Stomach (tissue), 9 donors: Measurements from ENCODE around the gene MYCBP2. TPM values are rescaled to one million over a fixed set of nuclear protein-coding genes. Genes with fewer than 3 reads are reported as not detected.

Source experiments
- DNase-seq, 2 donors: peaks; one replicate each; pipeline versions ENCODE4 v3.0.0 to v3.0.0-alpha.2; 2013 to 2019
- H3K27ac ChIP-seq, 5 donors: fragments of 200-600 bp in 4 of 5; sonication (generic) in 4 of 5; one replicate each; pipeline ENCODE4 v1.5.1; 2013 to 2019; ENCODE audit warnings: mild to moderate bottlenecking in 1 of 5, moderate library complexity in 1 of 5
- H3K27me3 ChIP-seq, 3 donors: fragments of 200-600 bp; sonication (generic); one replicate each; pipeline ENCODE4 v1.5.1; 2017 to 2019; ENCODE audit warnings: mixed run types in 1 of 3
- H3K36me3 ChIP-seq, 4 donors: fragments of 200-600 bp; sonication (generic); 1 replicate in 3 of 4; 2 replicates in 1 of 4; pipeline ENCODE4 v1.5.1; 2016 to 2019
- H3K4me1 ChIP-seq, 4 donors: fragments of 200-600 bp; sonication (generic); one replicate each; pipeline ENCODE4 v1.5.1; 2016 to 2019
- H3K4me3 ChIP-seq, 4 donors: fragments of 200-600 bp; sonication (generic) in 3 of 4; one replicate each; pipeline ENCODE4 v1.5.1; 2016 to 2019; ENCODE audit warnings: mild to moderate bottlenecking in 1 of 4
- H3K9me3 ChIP-seq, 4 donors: fragments of 200-600 bp; sonication (generic); one replicate each; pipeline ENCODE4 v1.5.1; 2016 to 2019
- EP300 ChIP-seq: sonication (generic); formaldehyde crosslinking; IDR thresholded peaks from one replicate; pipeline ENCODE4 v1.6.1; 2017; ENCODE audit warnings: antibody characterized with exemption
- POLR2A ChIP-seq, 4 donors: fragments of 450-650 bp; IDR thresholded peaks; one replicate each; pipeline ENCODE4 v1.6.1; 2016; ENCODE audit warnings: antibody characterized with exemption in 4 of 4, control low read depth in 2 of 4, mild to moderate bottlenecking in 1 of 4, moderate library complexity in 1 of 4
- POLR2AphosphoS5 ChIP-seq, 3 donors: sonication (generic); formaldehyde crosslinking; IDR thresholded peaks; one replicate each; pipeline ENCODE4 v1.6.1; 2016; ENCODE audit warnings: antibody characterized with exemption in 3 of 3
- WGBS, 5 donors: extraction: QIAGEN DNeasy Blood & Tissue Kit in 3 of 5; methylation state at CpG; one replicate each; pipeline versions ENCODE4 v1.1.5 to v1.1.7; 2013 to 2018; 5-methylcytosine and 5-hydroxymethylcytosine counted together
- intact Hi-C: fragments of 100-400 bp; cut with DNase I; formaldehyde crosslinking; loops from one replicate; pipeline ENCODE4 v1.15.1; 2023; ENCODE audit warnings: low total_unique reads
- polyA plus RNA-seq, 3 donors: library from polyadenylated mRNA; stranded (reverse); fragments of 200-250 nt; gene quantifications; one replicate each; pipeline ENCODE4 v1.2.3, GENCODE V29; 2013
- total RNA-seq, 5 donors: library from RNA; depleted of rRNA; stranded (reverse); fragments of >200 nt; gene quantifications; one replicate each; pipeline versions ENCODE4 v1.1.0 to v1.2.3, GENCODE V29; 2014 to 2016
- TF ChIP-seq, protein P1 (sequence below), 7 experiments: fragments of 450-650 bp in 4 of 7; fragments of 200-600 bp in 3 of 7; sonication (generic) in 3 of 7; IDR thresholded peaks; one replicate each; pipeline ENCODE4 v1.5.1; 2016 to 2019; ENCODE audit warnings: antibody characterized with exemption in 7 of 7, control low read depth in 2 of 7, mild to moderate bottlenecking in 1 of 7
- donor health status: healthy with polysubstance abuse.
- donor health status: Bipolar disorder and iron deficiency.
- donor health status: healthy.

MYCBP2 gene
- total and polyA plus RNA-seq, 8 donors: 15.6 to 194 (median 70.4) TPM

DNA sequence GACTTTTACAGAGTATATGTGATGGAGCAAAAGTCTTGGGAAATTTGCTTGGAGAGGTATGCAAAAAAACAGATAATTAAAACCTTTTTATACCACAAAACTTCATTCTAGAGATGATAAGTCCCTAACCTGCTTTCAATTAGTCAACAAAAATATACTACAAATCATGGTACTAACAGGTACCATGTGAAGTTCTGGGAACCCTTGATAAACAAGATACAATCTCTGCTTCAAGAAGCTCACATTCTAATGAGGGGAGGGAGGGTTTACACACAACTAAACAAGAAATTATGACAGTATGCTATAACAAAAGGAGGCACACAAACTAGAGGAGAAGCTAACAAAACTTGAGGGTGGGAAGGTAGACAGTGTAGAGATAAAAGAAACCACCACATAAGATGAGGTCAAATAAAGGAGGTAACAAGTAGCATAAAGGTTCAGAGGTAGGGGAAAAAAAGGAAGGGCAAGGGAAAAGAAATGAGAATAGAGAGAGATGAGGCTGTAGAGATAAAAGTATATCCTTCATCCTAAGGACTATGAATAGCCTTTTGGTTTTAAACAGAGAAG is 91.4 kb downstream of the MYCBP2 start:
- TF ChIP-seq, protein P1, sequence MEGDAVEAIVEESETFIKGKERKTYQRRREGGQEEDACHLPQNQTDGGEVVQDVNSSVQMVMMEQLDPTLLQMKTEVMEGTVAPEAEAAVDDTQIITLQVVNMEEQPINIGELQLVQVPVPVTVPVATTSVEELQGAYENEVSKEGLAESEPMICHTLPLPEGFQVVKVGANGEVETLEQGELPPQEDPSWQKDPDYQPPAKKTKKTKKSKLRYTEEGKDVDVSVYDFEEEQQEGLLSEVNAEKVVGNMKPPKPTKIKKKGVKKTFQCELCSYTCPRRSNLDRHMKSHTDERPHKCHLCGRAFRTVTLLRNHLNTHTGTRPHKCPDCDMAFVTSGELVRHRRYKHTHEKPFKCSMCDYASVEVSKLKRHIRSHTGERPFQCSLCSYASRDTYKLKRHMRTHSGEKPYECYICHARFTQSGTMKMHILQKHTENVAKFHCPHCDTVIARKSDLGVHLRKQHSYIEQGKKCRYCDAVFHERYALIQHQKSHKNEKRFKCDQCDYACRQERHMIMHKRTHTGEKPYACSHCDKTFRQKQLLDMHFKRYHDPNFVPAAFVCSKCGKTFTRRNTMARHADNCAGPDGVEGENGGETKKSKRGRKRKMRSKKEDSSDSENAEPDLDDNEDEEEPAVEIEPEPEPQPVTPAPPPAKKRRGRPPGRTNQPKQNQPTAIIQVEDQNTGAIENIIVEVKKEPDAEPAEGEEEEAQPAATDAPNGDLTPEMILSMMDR (IDR thresholded peaks at IDR 0.05): no peak
- no peak for TF ChIP-seq POLR2AphosphoS5 (IDR thresholded peaks at IDR 0.05)
- no peak for TF ChIP-seq POLR2A (IDR thresholded peaks at IDR 0.05)
- TF ChIP-seq EP300: no peak
- Histone ChIP-seq H3K9me3 (no peaks in the 10 kb centered on the region), H3K4me3 (no peak overlapping the region), H3K27me3 (no peaks in the 10 kb centered on the region), H3K27ac (no peak overlapping the region), H3K36me3 (peaks cover 0 to 52% (median 32%) of the 10 kb centered on the region in 4 donors), H3K4me1 (no peaks in the 10 kb centered on the region)
- intact Hi-C loops: no loop called here
- no peak for DNase-seq

DNA sequence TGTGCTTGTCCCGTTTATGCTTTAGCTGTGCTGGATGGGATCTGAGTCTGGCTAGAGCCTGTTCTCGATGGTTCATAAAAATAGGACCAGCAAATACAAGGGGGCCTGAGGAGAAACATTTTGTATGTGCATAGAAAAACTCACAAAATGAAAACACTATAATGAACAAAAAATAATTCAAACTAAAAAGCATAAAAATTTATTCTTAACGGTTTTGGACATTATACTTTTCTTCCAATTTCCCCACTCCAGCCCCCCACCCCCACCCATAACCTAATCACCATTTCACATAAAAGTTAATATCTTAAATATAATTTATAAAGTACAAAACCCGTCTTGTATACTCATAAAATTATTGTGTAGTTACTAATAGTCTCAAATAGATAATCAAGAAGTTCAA is 93.7 kb downstream of the MYCBP2 start:
- DNase-seq: no peak
- intact Hi-C loops: no loop called here
- Histone ChIP-seq H3K36me3 (peaks cover 0 to 36% (median 17%) of the 10 kb centered on the region in 4 donors), H3K27ac (no peak overlapping the region), H3K27me3 (no peaks in the 10 kb centered on the region), H3K4me3 (no peak overlapping the region), H3K9me3 (no peaks in the 10 kb centered on the region), H3K4me1 (no peaks in the 10 kb centered on the region)
- WGBS, 5 donors: 90 to 96% (median 95%) methylated on average over 4 of the region's 4 CpGs
- TF ChIP-seq POLR2AphosphoS5 (IDR thresholded peaks at IDR 0.05) (no peak), POLR2A (IDR thresholded peaks at IDR 0.05) (no peak), EP300 (no peak)
- TF ChIP-seq, protein P1 (IDR thresholded peaks at IDR 0.05): no peak

DNA sequence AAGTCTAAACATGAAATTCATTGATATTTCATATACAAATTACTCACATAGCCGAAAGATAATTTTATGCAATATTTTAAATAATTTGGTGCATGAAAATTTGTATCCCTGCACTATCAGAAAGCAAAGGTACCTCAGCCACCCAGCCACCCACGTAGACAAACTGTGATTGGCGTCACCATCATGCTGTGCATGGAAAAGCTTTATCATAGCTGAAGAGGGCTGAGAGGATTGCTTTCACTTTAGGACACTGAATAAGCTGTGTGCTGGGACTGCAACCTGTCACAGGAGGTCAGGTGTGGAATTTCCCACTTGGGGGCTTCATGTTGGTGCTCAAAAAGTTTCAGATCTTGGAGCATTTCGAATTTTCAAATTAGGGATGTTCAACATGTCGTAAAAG is 96.3 kb downstream of the MYCBP2 start:
- Histone ChIP-seq H3K4me1 (no peaks in the 10 kb centered on the region), H3K9me3 (no peaks in the 10 kb centered on the region), H3K27me3 (no peaks in the 10 kb centered on the region), H3K4me3 (no peak overlapping the region), H3K36me3 (peaks cover 0 to 21% (median 13%) of the 10 kb centered on the region in 4 donors), H3K27ac (no peak overlapping the region)
- 89 to 97% (median 94%) methylated on average over 5 of the region's 5 CpGs for WGBS, 5 donors
- DNase-seq: no peak
- TF ChIP-seq EP300: no peak
- intact Hi-C loops: no loop called here

DNA sequence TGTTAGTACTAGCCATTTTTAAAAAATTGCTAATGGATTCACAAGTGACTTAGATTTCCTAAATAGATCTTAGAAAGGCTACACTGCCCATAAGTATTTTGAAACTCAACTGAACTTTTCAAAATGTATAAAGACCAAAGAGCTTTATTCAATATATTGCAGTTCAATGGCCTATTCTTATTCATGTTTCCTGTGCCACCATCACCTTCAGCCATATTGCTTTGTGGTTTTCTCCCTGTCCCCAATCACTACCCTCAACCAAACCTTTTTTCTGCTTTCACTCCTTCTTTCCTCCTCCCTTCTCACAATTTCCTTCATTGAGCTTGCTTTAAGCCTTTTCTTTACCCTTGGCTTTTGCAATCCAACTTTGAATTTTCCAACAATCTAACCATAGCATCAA is 100.9 kb downstream of the MYCBP2 start:
- Histone ChIP-seq H3K4me1 (no peaks in the 10 kb centered on the region), H3K27ac (no peak overlapping the region), H3K27me3 (no peaks in the 10 kb centered on the region), H3K4me3 (no peak overlapping the region), H3K36me3 (peaks cover 5 to 49% (median 41%) of the 10 kb centered on the region in 4 donors), H3K9me3 (no peaks in the 10 kb centered on the region)
- no peak for TF ChIP-seq POLR2AphosphoS5 (IDR thresholded peaks at IDR 0.05)
- TF ChIP-seq, protein P1 (IDR thresholded peaks at IDR 0.05): no peak
- TF ChIP-seq EP300: no peak
- TF ChIP-seq POLR2A (IDR thresholded peaks at IDR 0.05): no peak
- intact Hi-C loops: no loop called here
- DNase-seq: no peak

DNA sequence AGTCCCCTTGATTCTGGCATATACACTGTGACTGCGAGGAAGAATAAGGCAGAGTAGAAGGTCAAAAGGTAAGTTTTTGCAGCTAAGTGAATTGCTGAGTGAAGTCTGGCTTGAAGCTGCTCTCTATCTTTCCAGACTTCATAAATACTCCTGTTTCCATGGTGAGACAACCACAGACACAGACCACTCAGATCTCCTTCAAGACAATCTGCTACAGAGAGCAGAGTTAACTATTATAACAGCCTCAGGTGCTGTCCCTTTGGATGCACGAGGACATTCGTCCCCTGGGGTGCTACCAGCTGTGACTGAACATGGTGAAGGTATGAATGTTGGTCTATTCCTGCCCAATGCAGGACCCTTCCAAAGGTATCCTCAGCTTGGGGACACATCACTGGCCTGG is 104.0 kb downstream of the MYCBP2 start:
- Histone ChIP-seq H3K9me3 (no peaks in the 10 kb centered on the region), H3K27me3 (no peaks in the 10 kb centered on the region), H3K4me3 (no peak overlapping the region), H3K27ac (no peak overlapping the region), H3K4me1 (no peaks in the 10 kb centered on the region), H3K36me3 (peaks cover 5 to 61% (median 52%) of the 10 kb centered on the region in 4 donors)
- 90 to 98% (median 96%) methylated on average over 3 of the region's 3 CpGs for WGBS, 5 donors
- TF ChIP-seq, protein P1 (IDR thresholded peaks at IDR 0.05): no peak
- TF ChIP-seq POLR2A (IDR thresholded peaks at IDR 0.05) (no peak), POLR2AphosphoS5 (IDR thresholded peaks at IDR 0.05) (no peak), EP300 (no peak)
- no peak for DNase-seq
- intact Hi-C loops: no loop called here
